Measurements from ENCODE around the gene GDPD5.

GDPD5 gene

GRCh38 chr11:75445315-75445953 lies 80.3 kb downstream of the GDPD5 start:
- TF ChIP-seq CTCF (IDR thresholded peaks at IDR 0.05; ENCODE audit: control insufficient read depth, extremely low read depth, insufficient read depth), result peak; percentile 99
- DNase-seq (ENCODE audit: low read depth), result no peak
- no peak overlapping the region for H3K4me3 ChIP-seq (ENCODE audit: low read depth, low read length)

GRCh38 chr11:75443043-75443442 lies 82.7 kb downstream of the GDPD5 start:
- H3K4me3 ChIP-seq (ENCODE audit: low read depth, low read length), result no peak overlapping the region
- TF ChIP-seq CTCF (IDR thresholded peaks at IDR 0.05; ENCODE audit: control insufficient read depth, extremely low read depth, insufficient read depth), result no peak
- DNase-seq (ENCODE audit: low read depth), result no peak

- no peak for DNase-seq (ENCODE audit: low read depth)
- no peak overlapping the region for H3K4me3 ChIP-seq (ENCODE audit: low read depth, low read length)
- no peak for TF ChIP-seq CTCF (IDR thresholded peaks at IDR 0.05; ENCODE audit: control insufficient read depth, extremely low read depth, insufficient read depth)
These were observed 83.4 kb downstream of the GDPD5 start for GRCh38 chr11:75442161-75442885.

GRCh38 chr11:75441804-75442132 lies 84.0 kb downstream of the GDPD5 start:
- DNase-seq (ENCODE audit: low read depth), result no peak
- TF ChIP-seq CTCF (IDR thresholded peaks at IDR 0.05; ENCODE audit: control insufficient read depth, extremely low read depth, insufficient read depth), result no peak
- no peak overlapping the region for H3K4me3 ChIP-seq (ENCODE audit: low read depth, low read length)

GRCh38 chr11:75440960-75441803 lies 84.6 kb downstream of the GDPD5 start:
- DNase-seq (ENCODE audit: low read depth), result no peak
- TF ChIP-seq CTCF (IDR thresholded peaks at IDR 0.05; ENCODE audit: control insufficient read depth, extremely low read depth, insufficient read depth), result no peak
- H3K4me3 ChIP-seq (ENCODE audit: low read depth, low read length), result no peak overlapping the region

- no peak overlapping the region for H3K4me3 ChIP-seq (ENCODE audit: low read depth, low read length)
- TF ChIP-seq CTCF (IDR thresholded peaks at IDR 0.05; ENCODE audit: control insufficient read depth, extremely low read depth, insufficient read depth), result no peak
- no peak for DNase-seq (ENCODE audit: low read depth)
These were observed 86.1 kb downstream of the GDPD5 start for GRCh38 chr11:75439495-75440120.

All from LNCaP clone FGC (cell line).